MV-4-11 (cell line): ENCODE results near the gene GRIK4.

Experiments
- DNase-seq: peaks from one replicate; lab custom pipeline; 2025; lab: John Stamatoyannopoulos, UW

The GRIK4 gene

GRCh38 chr11:120914601-120915000 lies 403.1 kb downstream of the GRIK4 start:
- DNase-seq, result no peak

DNA sequence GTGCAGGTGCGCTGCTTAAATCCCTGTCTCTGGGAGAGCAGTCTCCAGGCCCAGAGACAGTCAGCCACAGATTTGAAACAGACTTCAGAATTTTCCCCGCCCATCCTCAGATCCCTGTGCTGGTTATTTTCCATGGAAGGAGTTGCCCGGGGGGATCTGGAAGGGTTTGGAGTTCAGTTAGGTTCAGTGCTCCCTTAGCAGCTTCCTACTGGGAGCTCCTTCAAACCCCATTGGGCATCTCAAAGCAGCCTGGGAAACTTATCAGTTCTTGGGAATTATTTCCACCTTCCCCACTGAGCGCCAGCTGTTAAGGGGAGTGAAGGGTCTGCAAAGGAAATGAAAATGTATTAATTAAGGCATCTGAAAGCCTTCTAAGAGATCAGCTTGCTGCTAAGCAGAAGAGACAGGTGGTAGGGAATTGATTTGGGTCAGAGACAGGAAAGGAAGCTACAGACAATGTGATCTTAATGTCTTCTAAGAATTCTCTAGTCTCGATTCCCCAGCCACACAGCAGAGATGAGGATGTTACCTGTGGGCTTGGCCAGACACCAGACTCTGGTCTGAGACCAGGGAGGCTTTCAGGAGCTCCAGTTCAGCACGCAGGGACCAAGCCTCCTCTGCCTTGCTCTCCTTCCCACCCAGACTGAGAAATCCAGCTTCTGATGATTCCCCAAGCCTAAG lies 406.2 kb downstream of the GRIK4 start:
- no peak for DNase-seq

DNA sequence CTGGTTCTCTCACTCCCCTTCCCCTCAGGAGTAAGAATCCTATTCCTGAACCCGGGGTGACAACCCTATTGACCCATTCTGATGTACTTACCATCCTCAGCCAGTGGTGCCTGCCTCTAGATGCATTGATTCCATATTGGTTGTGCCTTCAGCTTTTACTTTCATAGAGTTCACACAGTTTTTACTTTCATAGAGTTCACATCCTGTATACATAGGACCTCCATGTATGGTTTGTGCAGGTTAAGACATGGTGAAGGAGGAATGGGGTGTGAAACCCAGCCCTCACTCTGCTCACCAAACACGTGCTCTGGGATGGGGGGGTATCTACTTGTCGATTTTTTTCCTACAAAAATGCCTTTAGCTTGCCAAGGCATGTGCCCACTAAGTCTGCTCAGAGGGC lies 406.7 kb downstream of the GRIK4 start:
- DNase-seq, result no peak

DNA sequence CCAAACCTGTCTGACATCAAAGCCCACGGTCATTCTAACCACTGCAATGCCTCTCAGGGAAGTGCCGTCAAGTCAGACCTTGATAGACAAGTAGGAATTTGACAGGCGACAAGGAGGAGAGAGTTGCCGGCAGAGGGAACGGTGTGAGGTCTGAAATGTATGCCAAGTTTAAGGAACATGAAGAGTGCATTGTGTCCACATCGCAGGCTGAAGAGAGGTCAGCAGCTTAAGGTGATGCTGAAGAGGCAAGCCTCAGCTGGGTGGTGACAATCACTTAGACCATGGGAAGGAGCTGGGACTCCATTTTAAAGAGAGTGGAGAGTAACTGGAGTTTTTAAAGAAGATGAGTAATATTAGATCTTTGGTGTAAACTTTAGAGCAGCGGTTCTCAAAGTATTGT lies 407.5 kb downstream of the GRIK4 start:
- no peak for DNase-seq

DNA sequence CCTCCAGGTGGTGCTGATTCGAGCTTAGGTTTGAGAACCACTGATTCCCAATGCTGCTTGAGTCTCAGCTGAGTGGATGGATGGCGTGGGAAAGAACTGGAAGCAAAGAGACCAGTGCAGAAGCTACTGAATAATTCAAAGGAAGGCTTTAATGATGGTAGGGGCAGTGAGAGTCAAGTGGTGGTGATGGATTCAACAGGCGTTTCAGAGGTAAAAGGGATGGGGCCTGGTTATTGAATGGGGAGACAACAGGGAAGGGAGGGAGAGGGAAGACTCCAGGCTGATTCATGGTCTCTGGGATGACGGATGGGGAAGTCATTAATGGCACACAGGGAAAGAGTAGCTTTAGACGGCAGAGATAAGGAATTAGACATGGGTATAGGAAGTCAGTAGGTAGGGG lies 408.0 kb downstream of the GRIK4 start:
- DNase-seq, result no peak

- no peak for DNase-seq
These were observed 412.4 kb downstream of the GRIK4 start for GRCh38 chr11:120923866-120924508.

DNA sequence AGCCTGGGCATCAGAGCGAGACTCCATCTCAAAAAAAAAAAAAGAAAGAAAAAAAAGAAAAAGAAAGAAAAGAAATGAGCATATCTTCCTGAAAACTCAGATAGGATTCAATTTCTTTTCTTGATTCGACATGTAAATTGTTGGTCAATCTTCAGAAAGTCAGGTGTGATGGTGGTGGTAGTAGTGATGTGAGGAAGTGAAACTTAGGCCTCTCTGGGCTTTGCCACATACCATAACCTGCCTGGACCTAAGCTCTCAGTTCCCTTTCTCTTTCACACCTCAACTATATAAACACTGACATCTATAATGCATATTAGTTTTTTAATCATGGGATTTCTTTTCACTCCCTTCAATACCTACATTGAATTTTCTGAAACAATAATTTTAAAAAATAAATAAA lies 414.4 kb downstream of the GRIK4 start:
- no peak for DNase-seq

DNA sequence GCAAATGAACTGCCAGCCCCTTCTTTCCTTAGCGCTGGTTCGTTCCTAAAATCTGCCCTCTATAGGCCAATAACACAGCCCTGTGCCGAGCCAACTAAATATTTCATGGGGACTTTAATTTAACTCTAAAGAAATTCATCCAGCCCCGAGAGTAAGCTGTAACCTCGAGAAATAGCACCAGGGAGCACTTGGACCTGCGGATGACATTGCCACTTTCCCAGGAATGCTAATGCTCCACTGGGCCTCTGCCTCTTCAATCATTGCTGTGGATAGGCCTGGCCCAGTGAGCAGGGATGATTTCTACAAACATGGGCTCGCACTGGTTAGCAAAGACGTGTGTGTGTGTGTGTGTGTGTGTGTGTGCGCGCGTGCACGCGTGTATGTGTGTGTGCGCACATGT lies 417.1 kb downstream of the GRIK4 start:
- DNase-seq, result no peak

- DNase-seq, result no peak
These were observed 417.5 kb downstream of the GRIK4 start for GRCh38 chr11:120929090-120929489.

DNA sequence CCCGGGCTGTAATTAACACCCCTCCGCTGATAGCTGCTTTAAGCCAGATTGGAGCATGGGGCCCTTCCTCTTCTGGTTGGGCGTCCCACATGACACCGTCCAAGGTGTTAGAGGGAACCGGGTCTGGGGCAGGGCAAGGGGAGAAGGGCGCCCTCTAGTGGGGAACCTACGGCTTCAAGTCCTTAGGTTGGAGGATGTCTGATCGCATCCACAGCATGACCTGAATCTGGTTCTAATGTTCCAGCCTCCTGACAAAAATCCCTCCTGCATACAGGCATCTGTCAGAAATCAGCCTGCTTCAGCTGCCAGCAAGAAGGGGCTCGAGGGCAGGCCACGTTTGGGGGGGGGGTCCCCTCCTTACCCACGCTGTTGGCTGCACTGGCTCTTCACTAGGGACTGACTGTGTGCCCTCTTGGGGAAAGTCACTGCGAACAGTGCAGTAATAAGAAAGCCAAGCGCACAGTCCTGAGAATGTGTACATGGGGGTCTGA lies 418.2 kb downstream of the GRIK4 start:
- peak; percentile 23 for DNase-seq

- no peak for DNase-seq
These were observed 419.7 kb downstream of the GRIK4 start for GRCh38 chr11:120931057-120931779.

GRCh38 chr11:120932305-120932915 lies 420.9 kb downstream of the GRIK4 start:
- no peak for DNase-seq

DNA sequence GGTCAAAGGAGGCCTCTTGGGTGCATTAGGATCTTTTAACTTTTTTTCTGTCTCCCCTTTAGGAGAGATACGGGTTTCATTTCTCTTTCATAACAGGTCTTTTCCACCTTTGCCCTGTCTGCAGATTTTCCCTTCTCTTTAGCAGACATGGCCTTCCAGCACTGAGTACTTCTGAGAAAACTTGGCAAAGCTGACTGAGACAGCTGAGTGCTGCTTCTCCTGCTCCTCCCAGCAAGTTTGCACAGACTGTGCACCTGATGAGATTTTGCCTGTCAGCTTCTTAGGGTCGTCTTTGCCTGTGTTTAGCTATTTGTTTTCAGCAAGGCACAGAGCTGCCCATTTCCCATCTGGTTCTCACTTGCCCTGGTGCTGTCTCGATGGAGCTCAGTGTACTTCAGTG lies 424.8 kb downstream of the GRIK4 start:
- no peak for DNase-seq

GRCh38 chr11:120937501-120937900 lies 426.0 kb downstream of the GRIK4 start:
- DNase-seq, result no peak

GRCh38 chr11:120938260-120938659 lies 426.7 kb downstream of the GRIK4 start:
- DNase-seq, result no peak

DNA sequence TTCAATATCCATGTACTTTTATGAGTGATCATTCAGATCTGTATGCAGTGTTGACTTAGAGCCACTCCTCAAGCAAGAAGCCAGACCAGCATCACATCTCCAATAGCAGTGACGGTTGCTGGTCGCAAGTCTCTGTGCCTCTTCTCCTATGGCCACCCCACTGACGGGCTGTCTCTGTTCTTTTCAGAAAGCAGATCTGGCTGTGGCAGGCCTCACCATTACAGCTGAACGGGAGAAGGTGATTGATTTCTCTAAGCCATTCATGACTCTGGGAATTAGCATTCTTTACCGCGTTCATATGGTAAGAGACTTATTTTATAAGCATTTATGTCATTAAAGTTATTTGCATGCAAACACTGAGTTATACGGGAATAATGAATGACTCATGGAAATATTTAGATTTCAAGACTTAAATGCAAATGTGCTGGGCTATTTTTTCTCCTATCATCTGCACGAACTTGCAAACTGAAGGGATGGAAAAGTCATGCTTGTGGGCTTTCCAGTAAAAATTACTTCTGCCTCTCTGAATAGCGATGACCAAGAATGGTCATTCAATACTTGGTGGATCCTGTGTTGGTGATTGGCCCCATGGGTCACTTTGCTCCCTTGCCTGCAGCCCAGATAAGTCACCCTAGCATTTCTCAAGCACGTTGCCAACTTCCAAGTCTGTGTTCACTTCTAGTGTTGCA lies 428.8 kb downstream of the GRIK4 start:
- no peak for DNase-seq

DNA sequence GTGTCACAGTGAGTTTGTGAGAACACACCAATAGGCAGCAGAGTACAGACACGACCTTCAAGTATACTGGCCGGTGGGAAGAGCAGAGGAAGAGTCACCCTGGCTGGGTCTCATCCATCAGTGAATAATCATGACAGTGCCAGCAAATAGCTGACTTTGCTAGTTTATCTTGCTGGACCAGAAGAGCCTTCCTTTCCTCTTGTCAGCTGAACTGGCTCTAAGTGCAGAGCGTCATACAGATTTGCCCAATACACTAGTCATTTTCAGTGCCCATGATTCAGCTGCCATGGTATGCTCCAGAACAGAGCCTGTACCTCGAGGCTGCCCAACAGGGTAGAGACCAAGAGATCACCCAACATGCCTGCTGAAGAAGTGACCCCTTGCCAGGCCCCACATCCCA lies 429.5 kb downstream of the GRIK4 start:
- DNase-seq, result no peak

DNA sequence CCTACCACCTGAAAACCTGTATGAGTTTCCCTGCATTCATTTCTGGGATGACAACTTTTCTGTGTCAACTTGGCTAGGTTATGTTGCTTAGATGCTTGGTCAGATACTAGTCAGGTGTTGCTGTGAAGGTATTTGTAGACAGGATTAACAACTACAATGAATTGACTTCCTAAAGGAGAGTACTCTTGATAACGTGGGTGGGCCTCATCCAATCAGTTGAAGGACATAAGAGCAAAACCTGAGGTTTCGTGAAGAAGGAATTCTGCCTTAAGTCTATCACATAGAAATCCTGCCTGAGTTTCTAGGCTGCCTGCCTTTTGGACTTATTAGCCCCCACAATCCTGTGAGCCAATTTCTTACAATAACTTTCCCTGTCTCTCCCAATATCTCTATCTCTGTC lies 431.2 kb downstream of the GRIK4 start:
- DNase-seq, result no peak

DNA sequence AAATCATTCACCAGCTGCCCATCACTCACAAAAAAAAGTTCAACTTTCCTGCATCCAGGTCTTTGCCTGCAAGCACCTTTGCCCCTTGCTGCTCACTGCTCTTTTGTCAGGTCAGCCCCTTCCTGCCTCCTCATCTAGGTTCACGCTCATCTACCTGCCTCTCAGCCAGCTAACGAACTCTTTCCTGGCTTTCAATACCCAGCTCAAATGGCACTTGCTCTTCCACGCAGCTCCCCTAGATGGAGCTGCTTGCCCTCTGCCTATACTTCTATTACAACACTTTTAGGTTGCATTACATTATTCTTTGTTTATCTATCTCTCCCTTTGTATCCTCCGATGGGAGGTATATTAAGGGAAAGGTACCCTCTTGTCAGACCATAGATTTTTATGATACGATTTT lies 433.5 kb downstream of the GRIK4 start:
- peak; percentile 9 for DNase-seq

GRCh38 chr11:120950880-120951279 lies 439.3 kb downstream of the GRIK4 start:
- DNase-seq, result no peak

- peak; percentile 43 for DNase-seq
These were observed 441.2 kb downstream of the GRIK4 start for GRCh38 chr11:120952461-120953434.
